Subcutaneous abdominal adipose tissue (tissue), 5 donors: ENCODE data around the gene UHRF2.

Source experiments
- H3K27ac ChIP-seq: one replicate; pipeline ENCODE4 v1.7.0; 2013; ENCODE audit warnings: low read depth, mild to moderate bottlenecking, inconsistent platforms, low read length, moderate library complexity
- H3K27me3 ChIP-seq, 5 donors: one replicate each; pipeline ENCODE4 v1.7.0; 2013; ENCODE audit warnings: low read length in 5 of 5, inconsistent platforms in 1 of 5; ENCODE audit not compliant: control insufficient read depth in 5 of 5, insufficient read depth in 4 of 5
- H3K36me3 ChIP-seq, 5 donors: one replicate each; pipeline ENCODE4 v1.7.0; 2013; ENCODE audit warnings: low read length in 5 of 5; ENCODE audit not compliant: control insufficient read depth in 5 of 5, insufficient read depth in 5 of 5
- H3K4me1 ChIP-seq, 5 donors: one replicate each; pipeline ENCODE4 v1.7.0; 2013; ENCODE audit warnings: low read length in 5 of 5, mild to moderate bottlenecking in 3 of 5, moderate library complexity in 1 of 5; ENCODE audit not compliant: control insufficient read depth in 5 of 5, insufficient read depth in 5 of 5
- H3K4me3 ChIP-seq, 5 donors: one replicate each; pipeline ENCODE4 v1.7.0; 2013; ENCODE audit warnings: low read length in 5 of 5, low read depth in 1 of 5
- H3K9ac ChIP-seq, 5 donors: one replicate each; pipeline ENCODE4 v1.7.0; 2013; ENCODE audit warnings: low read length in 5 of 5, mild to moderate bottlenecking in 4 of 5, moderate library complexity in 3 of 5
- H3K9me3 ChIP-seq, 5 donors: one replicate each; pipeline ENCODE4 v1.7.0; 2013; ENCODE audit warnings: low read length in 5 of 5; ENCODE audit not compliant: control insufficient read depth in 5 of 5
- donor health status: healthy.
- donor health status: healthy.
- donor health status: healthy.
- donor health status: healthy.
- donor health status: healthy.

UHRF2 gene

DNA sequence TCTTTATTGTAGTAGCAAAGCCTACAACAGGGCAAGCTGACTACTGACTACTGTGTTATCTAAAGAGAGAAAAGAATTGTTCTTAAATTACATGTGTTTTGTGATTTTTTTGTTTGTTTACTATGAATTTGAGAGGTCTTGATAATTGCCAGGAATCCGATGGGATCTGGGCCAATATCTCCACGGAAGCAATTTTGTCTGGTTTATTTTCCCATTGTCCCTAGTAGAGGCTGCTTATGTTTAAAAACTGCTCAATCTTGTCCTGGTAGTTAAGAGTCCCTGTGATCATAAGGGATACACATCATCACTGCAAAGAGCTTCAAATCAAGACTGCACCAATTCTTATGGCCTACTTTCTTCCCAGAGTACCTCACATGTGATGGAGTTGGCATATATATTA is 138.1 kb downstream of the UHRF2 start:
- Histone ChIP-seq H3K36me3 (no peaks in the 10 kb centered on the region), H3K9ac (no peak overlapping the region), H3K27me3 (peaks cover 0 to 3% (median 0%) of the 10 kb centered on the region in 5 donors), H3K4me1 (peaks cover 0 to 4% (median 0%) of the 10 kb centered on the region in 5 donors), H3K9me3 (no peaks in the 10 kb centered on the region), H3K4me3 (no peak overlapping the region), H3K27ac (no peak overlapping the region)

DNA sequence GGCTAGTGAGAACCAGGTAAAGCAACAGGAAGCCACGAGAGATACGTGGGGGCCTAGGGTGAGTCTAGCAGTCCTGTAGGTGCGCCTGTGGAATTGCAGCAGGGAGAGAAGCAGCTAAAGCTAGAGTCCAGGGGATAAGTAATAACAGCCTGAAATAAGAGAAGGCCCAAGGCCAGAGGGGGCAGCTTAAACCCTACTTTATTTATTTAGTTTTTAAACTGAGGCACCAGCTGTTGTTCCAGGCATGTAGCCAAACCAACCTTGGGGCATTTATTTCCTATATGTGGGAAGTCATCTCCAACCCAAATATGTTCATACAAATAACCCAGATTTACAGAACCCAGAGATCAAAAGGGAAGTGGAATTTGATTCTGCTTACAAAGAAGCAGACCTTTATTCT is 139.0 kb downstream of the UHRF2 start:
- Histone ChIP-seq H3K4me1 (peaks cover 0 to 4% (median 0%) of the 10 kb centered on the region in 5 donors), H3K27ac (no peak overlapping the region), H3K4me3 (no peak overlapping the region), H3K9ac (no peak overlapping the region), H3K27me3 (peaks cover 0 to 3% (median 0%) of the 10 kb centered on the region in 5 donors), H3K36me3 (no peaks in the 10 kb centered on the region), H3K9me3 (no peaks in the 10 kb centered on the region)

DNA sequence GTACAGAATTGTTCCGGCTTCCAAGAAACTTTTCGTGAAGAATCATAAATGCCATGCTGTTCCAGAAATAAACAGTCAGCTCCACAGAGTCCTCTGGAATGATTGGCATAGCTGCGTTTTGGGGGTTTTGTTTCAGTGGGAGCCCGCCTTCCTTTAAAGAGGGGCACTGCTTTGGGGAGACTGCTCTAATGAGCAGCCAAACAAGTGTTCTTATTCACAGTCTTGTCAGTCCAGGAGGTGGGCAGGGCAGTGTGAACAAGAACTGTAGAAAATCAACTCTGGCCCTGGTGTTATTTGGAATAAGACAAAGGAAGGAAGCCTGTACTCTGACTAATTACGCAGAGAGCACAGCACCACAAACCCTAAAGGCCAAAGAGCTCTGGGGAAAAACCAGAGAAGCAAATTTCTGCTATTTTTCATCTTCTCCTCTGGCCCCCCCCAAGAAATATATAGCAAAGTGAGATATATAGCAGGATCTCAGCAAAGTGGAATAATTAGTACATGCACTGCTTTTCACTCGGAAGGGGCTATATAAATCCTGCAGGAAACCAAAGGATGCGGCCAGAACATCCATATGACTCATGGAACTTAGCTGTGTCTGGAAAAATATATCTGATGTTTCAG is 139.6 kb downstream of the UHRF2 start:
- Histone ChIP-seq H3K27ac (no peak overlapping the region), H3K9ac (no peak overlapping the region)

DNA sequence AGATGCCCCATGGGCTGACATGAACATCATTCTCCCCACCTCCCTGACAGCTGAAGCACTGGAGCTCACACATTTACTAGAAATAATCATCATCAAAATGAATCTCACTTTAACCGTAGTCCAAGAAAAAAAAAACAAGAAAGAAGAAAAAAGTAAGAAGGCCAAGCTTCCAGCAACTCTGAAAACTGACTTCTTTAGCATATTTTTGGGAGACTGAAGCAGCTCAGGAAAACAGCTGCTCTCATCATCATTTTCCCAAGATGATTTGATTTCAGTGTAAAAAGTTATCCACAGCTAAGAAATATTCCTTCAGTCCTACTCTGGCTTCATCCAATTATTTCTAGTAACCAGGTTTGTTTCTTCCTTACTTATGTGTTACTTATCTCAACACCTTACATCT is 140.9 kb downstream of the UHRF2 start:
- no peak overlapping the region for H3K27ac ChIP-seq

More for the DNA sequence above, 139.6 kb downstream of the UHRF2 start:
- no peaks in the 10 kb centered on the region for H3K36me3 ChIP-seq
- peaks cover 0 to 3% (median 0%) of the 10 kb centered on the region in 5 donors for H3K27me3 ChIP-seq
- peaks cover 0 to 4% (median 0%) of the 10 kb centered on the region in 5 donors for H3K4me1 ChIP-seq
- no peaks in the 10 kb centered on the region for H3K9me3 ChIP-seq
- H3K4me3 ChIP-seq = no peak overlapping the region

More for the DNA sequence above, 140.9 kb downstream of the UHRF2 start:
- no peak overlapping the region for H3K4me3 ChIP-seq
- no peaks in the 10 kb centered on the region for H3K36me3 ChIP-seq
- H3K9ac ChIP-seq = no peak overlapping the region
- no peaks in the 10 kb centered on the region for H3K9me3 ChIP-seq
- peaks cover 0 to 4% (median 0%) of the 10 kb centered on the region in 5 donors for H3K4me1 ChIP-seq
- peaks cover 0 to 3% (median 0%) of the 10 kb centered on the region in 5 donors for H3K27me3 ChIP-seq
